Astrocyte (in vitro differentiated cells and primary cell): ENCODE results near the gene CBX6. TPM values are rescaled to one million over a fixed set of nuclear protein-coding genes. Genes with fewer than 3 reads are reported as not detected.

Source experiments
- DNase-seq: peaks from one replicate; pipeline ENCODE4 v3.0.0-alpha.2; 2010; ENCODE audit warnings: low read depth
- FAIRE-seq: peaks from 2 replicates; lab custom pipeline; 2011; peaks lifted over from hg19 to GRCh38; lab: Jason Lieb, UNC
- H2AFZ ChIP-seq: 2 replicates; pipeline ENCODE4 v1.6.0; 2012; ENCODE audit warnings: low read depth, low read length, inconsistent platforms
- H3K27ac ChIP-seq: 2 replicates; pipeline ENCODE4 v1.5.1; 2011; ENCODE audit warnings: low read depth, low read length, inconsistent platforms
- H3K27me3 ChIP-seq: 2 replicates; pipeline ENCODE4 v1.6.0; 2011; ENCODE audit warnings: low read length, inconsistent platforms; ENCODE audit not compliant: insufficient read depth
- H3K36me3 ChIP-seq: 2 replicates; pipeline ENCODE4 v1.5.1; 2011; ENCODE audit warnings: low read length, inconsistent platforms; ENCODE audit not compliant: insufficient read depth
- H3K4me1 ChIP-seq: 2 replicates; pipeline ENCODE4 v1.5.1; 2011; ENCODE audit warnings: low read length, inconsistent platforms; ENCODE audit not compliant: insufficient read depth
- H3K4me2 ChIP-seq: 2 replicates; pipeline ENCODE4 v1.6.0; 2012; ENCODE audit warnings: low read length, inconsistent platforms
- H3K4me3 ChIP-seq: 2 replicates; pipeline ENCODE4 v1.5.1; 2011; ENCODE audit warnings: low read depth, mild to moderate bottlenecking, low read length, inconsistent platforms; ENCODE audit not compliant: insufficient read depth
- H3K79me2 ChIP-seq: 2 replicates; pipeline ENCODE4 v1.6.0; 2012; ENCODE audit warnings: mild to moderate bottlenecking, low read length, inconsistent platforms; ENCODE audit not compliant: insufficient read depth
- H3K9ac ChIP-seq: 2 replicates; pipeline ENCODE4 v1.6.0; 2012; ENCODE audit warnings: mild to moderate bottlenecking, low read length, inconsistent platforms
- H3K9me3 ChIP-seq: 2 replicates; pipeline ENCODE4 v1.5.1; 2012; ENCODE audit warnings: low read depth, mild to moderate bottlenecking, low read length, inconsistent platforms; ENCODE audit not compliant: insufficient read depth
- H4K20me1 ChIP-seq: 2 replicates; pipeline ENCODE4 v1.6.0; 2012; ENCODE audit warnings: low read length, inconsistent platforms; ENCODE audit not compliant: insufficient read depth
- H3K27ac Mint-ChIP-seq: one replicate; pipeline ENCODE4 v1.8.0; 2021; ENCODE audit warnings: mild to moderate bottlenecking, mixed read lengths; ENCODE audit not compliant: unreplicated experiment
- H3K27me3 Mint-ChIP-seq: one replicate; pipeline ENCODE4 v1.8.0; 2021; ENCODE audit warnings: low read depth, mixed read lengths; ENCODE audit not compliant: unreplicated experiment
- H3K36me3 Mint-ChIP-seq: one replicate; pipeline ENCODE4 v1.8.0; 2021; ENCODE audit warnings: low read depth, mixed read lengths; ENCODE audit not compliant: unreplicated experiment
- H3K4me1 Mint-ChIP-seq: one replicate; pipeline ENCODE4 v1.8.0; 2021; ENCODE audit warnings: low read depth, mixed read lengths; ENCODE audit not compliant: unreplicated experiment
- H3K4me3 Mint-ChIP-seq: one replicate; pipeline ENCODE4 v1.8.0; 2021; ENCODE audit warnings: mild to moderate bottlenecking, moderate library complexity, mixed read lengths; ENCODE audit not compliant: unreplicated experiment
- H3K9me3 Mint-ChIP-seq: one replicate; pipeline ENCODE4 v1.8.0; 2021; ENCODE audit warnings: mild to moderate bottlenecking, mixed read lengths; ENCODE audit not compliant: unreplicated experiment
- EZH2 ChIP-seq: IDR thresholded peaks from 2 replicates; pipeline ENCODE4 v1.6.1; 2012; ENCODE audit warnings: mild to moderate bottlenecking, low read length, inconsistent platforms; ENCODE audit not compliant: insufficient read depth
- total RNA-seq: library from RNA; stranded (reverse); gene quantifications from 2 replicates; pipeline ENCODE4 v1.2.1, GENCODE V29; 2021
- TF ChIP-seq, protein P1 (sequence below): IDR thresholded peaks from 2 replicates; pipeline ENCODE4 v1.5.1; 2011; ENCODE audit warnings: low read depth, mild to moderate bottlenecking, inconsistent platforms, low read length, moderate library complexity; ENCODE audit not compliant: insufficient read depth

CBX6 gene
- total RNA-seq, 1 donor from 2014 or later = 34.9 TPM

DNA sequence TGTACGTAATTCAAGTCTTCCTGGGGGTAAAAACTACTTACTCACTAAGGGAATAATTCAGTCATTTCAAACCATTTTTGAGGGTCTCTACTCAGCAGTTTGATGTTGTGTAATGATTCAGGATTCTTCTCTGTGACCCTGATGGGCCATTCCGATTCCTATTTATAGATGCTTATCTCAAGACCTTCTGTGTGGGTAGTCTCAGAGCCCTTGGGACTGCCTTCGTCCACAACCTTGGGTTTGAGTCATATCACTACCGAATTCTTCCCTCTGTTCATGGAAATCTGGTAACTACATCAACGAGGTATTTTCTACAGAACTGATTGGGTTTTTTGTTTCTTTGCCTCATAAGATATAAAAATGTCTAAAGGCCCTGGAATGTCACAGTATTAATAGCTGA lies 14.3 kb upstream of the CBX6 start:
- Mint-ChIP-seq H3K4me1 (peaks cover 2% of the 10 kb centered on the region), H3K27me3 (peaks cover 22% of the 10 kb centered on the region), H3K27ac (no peak overlapping the region), H3K9me3 (peaks cover 1% of the 10 kb centered on the region), H3K4me3 (no peak overlapping the region), H3K36me3 (no peaks in the 10 kb centered on the region)
- peaks cover 6% of the 10 kb centered on the region for H3K27me3 ChIP-seq
- no peak overlapping the region for H2AFZ ChIP-seq
- no peaks in the 10 kb centered on the region for H3K9me3 ChIP-seq
- no peak overlapping the region for H3K4me3 ChIP-seq
- TF ChIP-seq, protein P1, sequence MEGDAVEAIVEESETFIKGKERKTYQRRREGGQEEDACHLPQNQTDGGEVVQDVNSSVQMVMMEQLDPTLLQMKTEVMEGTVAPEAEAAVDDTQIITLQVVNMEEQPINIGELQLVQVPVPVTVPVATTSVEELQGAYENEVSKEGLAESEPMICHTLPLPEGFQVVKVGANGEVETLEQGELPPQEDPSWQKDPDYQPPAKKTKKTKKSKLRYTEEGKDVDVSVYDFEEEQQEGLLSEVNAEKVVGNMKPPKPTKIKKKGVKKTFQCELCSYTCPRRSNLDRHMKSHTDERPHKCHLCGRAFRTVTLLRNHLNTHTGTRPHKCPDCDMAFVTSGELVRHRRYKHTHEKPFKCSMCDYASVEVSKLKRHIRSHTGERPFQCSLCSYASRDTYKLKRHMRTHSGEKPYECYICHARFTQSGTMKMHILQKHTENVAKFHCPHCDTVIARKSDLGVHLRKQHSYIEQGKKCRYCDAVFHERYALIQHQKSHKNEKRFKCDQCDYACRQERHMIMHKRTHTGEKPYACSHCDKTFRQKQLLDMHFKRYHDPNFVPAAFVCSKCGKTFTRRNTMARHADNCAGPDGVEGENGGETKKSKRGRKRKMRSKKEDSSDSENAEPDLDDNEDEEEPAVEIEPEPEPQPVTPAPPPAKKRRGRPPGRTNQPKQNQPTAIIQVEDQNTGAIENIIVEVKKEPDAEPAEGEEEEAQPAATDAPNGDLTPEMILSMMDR = no peak
- no peak for TF ChIP-seq EZH2
- H4K20me1 ChIP-seq = no peaks in the 10 kb centered on the region
- FAIRE-seq (no peak), DNase-seq (no peak)
- H3K4me2 ChIP-seq = no peak overlapping the region
- H3K9ac ChIP-seq = no peak overlapping the region
- H3K79me2 ChIP-seq = no peaks in the 10 kb centered on the region
- no peaks in the 10 kb centered on the region for H3K36me3 ChIP-seq
- peaks cover 6% of the 10 kb centered on the region for H3K4me1 ChIP-seq
- no peak overlapping the region for H3K27ac ChIP-seq

DNA sequence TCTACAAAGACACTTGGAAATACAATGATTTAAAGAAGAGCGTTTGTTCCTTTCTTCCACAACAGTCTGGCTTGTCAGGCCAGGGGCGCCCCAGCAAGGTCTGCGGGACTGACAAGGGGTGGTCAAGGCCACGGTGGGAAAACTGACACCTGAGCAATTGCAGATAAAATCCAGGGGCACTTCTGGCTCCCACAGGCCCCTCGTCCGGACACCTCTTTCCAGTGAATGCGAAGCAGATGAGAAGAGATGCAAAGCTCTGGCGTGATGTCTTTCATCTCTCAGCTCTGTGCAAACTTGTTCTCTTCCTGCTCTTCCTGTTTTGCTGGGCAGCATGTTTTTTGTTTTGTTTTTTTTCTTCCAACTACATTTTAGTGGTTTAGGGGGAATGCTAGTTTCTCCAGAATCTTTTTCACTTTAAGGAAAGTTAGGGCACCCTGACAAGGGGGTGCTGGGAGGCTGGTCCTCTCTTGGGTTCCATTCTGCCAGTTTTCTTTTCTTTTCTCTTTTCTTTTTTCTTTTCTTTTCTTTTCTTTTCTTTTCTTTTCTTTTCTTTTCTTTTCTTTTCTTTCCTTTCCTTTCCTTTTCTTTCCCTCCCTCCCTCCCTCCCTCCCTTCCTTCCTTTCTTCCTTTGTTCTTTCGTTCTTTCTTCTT lies 11.1 kb upstream of the CBX6 start:
- no peak overlapping the region for H2AFZ ChIP-seq
- Mint-ChIP-seq H3K27me3 (peaks cover 34% of the 10 kb centered on the region), H3K9me3 (peaks cover 1% of the 10 kb centered on the region), H3K4me1 (peaks cover 4% of the 10 kb centered on the region), H3K4me3 (peak overlapping the region; percentile 74), H3K36me3 (no peaks in the 10 kb centered on the region), H3K27ac (no peak overlapping the region)
- no peak for TF ChIP-seq EZH2
- TF ChIP-seq, protein P1 = no peak
- no peak overlapping the region for H3K4me3 ChIP-seq
- peaks cover 4% of the 10 kb centered on the region for H3K27me3 ChIP-seq
- H3K9me3 ChIP-seq = peaks cover 1% of the 10 kb centered on the region
- no peak overlapping the region for H3K9ac ChIP-seq
- DNase-seq = no peak
- H3K27ac ChIP-seq = no peak overlapping the region
- no peaks in the 10 kb centered on the region for H4K20me1 ChIP-seq
- H3K79me2 ChIP-seq = no peaks in the 10 kb centered on the region
- H3K4me2 ChIP-seq = no peak overlapping the region
- no peak for FAIRE-seq
- no peaks in the 10 kb centered on the region for H3K36me3 ChIP-seq
- H3K4me1 ChIP-seq = peaks cover 9% of the 10 kb centered on the region
